Activated CD4-positive, alpha-beta T cell treated with anti-CD3 and anti-CD28 coated beads, Interleukin-2, amount 50 U/mL, for 16 hours (primary cell): Measurements from ENCODE around the gene CNOT4.

Source experiments
- DNase-seq: peaks from one replicate; pipeline ENCODE4 v3.0.0-alpha.2; 2020

Gene CNOT4, protein sequence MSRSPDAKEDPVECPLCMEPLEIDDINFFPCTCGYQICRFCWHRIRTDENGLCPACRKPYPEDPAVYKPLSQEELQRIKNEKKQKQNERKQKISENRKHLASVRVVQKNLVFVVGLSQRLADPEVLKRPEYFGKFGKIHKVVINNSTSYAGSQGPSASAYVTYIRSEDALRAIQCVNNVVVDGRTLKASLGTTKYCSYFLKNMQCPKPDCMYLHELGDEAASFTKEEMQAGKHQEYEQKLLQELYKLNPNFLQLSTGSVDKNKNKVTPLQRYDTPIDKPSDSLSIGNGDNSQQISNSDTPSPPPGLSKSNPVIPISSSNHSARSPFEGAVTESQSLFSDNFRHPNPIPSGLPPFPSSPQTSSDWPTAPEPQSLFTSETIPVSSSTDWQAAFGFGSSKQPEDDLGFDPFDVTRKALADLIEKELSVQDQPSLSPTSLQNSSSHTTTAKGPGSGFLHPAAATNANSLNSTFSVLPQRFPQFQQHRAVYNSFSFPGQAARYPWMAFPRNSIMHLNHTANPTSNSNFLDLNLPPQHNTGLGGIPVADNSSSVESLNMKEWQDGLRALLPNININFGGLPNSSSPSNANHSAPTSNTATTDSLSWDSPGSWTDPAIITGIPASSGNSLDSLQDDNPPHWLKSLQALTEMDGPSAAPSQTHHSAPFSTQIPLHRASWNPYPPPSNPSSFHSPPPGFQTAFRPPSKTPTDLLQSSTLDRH

DNA sequence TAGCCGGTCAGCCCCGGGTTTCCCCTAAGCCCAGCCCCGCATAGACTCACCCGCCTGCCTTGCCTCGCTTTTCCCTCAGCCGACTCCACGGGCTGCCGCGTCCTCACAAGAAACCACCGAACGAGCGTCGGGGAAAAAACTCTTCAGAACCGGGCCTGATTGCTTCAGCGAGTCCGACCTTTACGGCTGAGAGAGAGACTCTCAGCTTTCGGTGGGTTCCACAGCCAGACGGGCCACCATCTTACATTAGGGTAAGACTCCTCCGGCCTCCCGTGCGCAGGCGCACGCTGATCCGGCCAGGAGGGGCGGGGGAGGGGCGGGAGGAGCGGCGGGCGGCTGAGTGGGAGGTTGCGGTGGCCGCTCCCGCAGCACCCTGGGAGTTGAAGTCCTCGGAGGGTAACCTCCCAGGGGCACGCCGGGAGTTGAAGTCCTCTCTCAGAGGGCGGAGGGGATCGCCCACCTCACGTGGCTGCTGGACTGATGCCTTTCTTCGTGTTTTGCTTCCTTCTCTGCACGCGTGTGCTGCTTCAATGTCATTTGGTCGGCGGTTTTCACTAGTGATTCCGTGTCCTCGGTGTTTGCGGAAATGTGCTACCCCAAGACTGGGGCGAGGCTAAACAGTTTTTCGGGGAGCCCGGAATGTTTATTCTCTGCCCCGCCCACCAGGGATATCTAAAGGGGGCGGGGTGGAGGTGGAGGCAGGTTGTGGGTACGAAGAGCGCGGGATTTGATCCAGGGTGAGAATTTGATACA is at the start of gene CNOT4:
TSS of gene CNOT4 (minus strand) at position 264 of the 753 bp plus-strand sequence. CDS start 71,771 bp downstream, outside the sequence.
- peak; percentile 97 for DNase-seq

DNA sequence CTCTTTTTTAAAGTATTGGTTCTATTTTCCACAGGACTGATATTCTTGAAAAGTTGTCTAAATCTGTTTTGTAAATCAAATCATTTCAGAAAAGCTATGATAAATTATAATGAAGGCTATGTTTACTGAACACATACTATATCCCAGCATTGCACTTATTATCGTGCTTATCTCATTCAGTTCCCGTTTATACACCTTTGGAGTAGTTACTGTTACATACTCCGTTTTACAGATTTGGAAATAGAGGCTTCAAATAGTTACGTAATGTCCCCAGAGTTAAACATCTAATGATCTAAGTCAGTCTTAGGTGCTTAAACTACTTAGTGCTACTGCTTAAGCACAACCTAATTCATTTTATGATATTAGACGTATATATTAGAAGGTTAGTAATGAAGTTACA is 49.0 kb upstream of the CNOT4 start:
- DNase-seq: no peak

DNA sequence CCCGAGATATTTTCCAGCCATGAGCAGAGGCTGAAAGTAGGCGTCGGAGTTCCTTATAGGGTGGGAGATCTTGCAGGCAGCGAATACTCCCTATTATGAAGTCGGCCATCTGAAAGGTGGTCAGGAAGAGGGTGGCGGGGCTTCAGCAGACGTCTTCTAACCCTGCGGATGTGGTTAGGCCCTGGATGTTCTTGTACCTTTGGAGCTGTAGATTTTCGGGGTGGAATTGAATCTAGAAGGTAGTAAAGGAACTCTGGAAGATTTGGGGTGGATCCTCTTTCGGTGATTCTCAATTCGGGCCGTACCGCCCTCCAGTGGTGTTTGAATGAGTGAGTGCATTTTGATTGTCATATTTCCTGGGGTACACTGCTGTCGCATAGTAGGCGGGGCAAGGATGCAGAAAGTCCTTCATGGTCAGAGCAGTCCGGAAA is 48.5 kb upstream of the CNOT4 start:
- DNase-seq: peak; percentile 81

DNA sequence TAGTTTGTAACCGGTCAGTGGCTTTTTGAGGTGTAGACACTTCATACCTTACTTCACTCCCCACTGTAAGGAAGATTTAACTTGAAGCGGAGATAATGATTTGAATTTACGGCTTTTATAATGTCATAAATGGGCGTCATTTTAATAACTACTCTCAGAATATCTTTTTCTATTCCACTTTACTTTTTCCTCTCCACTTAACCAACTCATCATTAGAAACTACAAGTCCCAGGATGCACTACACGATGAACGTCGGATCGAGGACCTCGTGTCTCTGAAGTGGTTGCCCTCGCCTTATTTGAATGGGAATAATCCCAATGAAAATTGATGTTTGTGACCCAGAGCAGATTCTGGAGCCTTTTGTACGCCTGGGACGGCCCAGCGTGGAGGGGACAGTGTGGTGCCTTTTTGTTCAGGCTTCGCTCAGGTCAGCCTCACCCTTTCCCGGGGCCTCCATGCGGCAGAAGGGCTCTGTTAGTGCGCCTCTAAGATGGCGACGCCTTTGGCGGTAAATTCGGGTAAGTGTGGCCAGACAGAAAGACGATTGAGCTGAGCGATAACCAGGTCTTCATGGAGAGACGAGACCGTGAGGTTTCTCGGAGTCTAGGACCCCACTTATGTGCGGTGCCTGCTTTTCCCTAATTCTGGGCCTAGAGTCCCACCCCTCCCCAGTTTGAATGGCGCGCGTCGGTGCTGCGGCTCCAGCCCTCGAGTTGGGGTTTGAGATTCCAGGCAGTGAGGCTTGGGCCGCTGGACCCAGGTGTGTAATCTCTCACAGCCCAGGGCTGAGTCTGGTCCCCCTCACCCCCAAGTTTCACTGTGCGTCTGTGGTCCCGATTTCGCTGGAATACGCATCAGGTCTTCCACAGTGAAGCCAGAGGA is 47.8 kb upstream of the CNOT4 start, which contains the start of gene NUP205:
TSS of gene NUP205 (plus strand) at position 463 of the 882 bp plus-strand sequence. CDS start at position 491, 28 bp downstream.
- peak; percentile 76 for DNase-seq

DNA sequence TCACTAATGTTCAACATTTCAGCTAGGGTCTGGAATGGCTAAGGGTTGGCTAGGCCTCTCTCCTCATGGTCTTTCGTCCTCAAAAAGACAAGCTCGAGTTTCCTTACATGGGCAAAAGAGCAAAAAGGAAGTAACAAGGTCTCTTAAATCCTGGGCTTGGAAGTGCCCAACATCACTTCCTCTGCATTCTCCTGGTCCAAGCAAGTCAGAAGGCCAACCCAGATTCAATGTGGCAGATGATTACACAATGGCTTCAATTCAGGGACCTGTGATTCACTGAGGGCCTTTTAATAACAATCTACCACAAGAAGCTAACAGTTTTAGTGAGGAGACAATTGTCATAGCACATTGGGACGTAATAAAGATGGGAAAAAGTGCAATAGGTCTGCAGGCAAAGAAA is 43.4 kb upstream of the CNOT4 start:
- DNase-seq: no peak

DNA sequence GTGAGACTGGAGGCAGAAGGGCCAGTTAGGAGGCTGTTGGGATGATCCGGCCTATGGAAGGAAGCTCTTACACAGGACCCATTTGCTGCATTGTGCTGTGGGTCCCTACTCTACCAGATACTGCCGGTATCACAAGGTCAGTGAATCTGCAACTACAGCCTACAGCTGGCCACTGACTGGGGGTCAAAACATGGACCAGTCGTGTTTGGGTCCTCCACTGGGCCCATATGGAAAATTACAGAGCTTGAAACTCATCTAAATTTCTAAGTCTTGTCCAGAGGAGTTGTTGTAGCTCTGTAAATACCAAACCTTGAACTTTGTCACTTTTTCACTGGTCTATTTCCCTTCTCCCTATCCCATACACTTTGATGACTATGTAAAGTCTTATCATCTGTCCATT is 42.2 kb upstream of the CNOT4 start:
- DNase-seq: no peak

DNA sequence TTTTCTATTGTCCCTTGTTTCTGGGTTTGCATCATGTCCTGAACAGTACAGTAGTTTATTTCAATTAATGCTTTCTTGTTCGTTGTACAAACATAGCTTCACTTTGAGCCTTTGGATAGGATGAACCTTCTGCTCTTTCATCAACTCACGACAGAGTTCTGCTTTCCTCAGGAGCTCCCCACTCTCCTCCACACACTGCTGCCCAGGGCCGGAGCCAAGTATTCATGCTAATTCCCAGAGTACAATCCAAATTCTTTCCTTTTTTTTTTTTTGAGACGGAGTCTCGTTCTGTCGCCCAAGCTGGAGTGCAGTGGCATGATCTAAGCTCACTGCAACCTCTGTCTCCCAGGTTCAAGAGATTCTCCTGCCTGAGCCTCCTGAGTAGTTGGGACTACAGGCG is 40.3 kb upstream of the CNOT4 start:
- no peak for DNase-seq

DNA sequence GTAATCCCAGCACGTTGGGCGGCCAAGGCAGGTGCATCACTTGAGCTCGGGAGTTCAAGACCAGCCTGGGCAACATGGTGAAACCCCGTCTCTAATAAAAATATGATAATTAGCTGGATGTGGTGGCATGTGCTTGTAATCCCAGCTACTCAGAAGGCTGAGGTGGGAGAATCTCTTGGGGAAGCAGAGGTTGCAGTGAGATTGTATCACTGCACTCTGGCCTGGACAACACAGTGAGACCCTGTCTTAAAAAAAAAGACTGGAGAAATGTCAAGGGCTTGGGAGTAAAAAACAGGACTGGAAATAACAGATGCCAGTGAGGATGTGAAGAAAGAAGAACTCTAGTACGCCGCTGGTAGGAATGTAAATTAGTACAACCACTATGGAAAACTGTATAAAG is 31.1 kb upstream of the CNOT4 start:
- no peak for DNase-seq

DNA sequence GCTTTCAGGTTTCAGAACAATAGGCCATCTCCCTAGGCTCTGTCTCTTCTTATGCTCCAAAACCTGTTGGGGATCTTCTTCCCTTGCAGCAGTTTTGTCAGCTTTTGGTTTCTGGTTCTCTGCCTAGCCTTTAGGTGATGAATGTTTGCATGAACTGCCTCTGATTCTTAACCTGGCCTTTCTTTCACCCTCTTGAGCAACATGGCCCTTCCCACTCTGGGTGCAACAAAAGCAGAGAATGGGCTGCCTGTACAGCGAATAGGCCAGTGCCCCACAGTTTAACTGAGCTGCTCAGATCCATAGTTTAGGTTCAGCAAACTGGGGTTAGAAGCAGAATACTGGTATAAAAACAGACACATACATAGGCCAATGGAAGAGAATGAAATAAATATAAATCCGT is 29.7 kb upstream of the CNOT4 start:
- no peak for DNase-seq

DNA sequence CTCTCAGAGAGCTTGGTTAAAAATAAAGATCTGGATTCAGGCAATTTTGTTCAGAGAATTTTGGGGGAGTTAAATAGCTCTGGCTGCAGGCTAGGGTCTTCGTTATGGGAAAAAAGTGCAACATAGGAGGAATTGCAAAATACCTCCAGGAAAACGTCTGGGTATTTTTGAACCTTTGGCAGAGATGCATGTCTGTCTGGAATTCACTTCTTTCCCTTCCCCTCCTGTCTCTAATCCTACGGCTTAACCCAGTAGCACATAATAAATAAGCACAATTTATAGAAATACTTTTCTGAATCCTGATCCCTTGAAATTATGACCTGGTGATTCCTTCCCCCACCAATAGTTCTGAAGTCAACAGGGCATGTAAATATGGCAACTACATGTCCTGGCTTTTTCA is 28.5 kb upstream of the CNOT4 start:
- no peak for DNase-seq

DNA sequence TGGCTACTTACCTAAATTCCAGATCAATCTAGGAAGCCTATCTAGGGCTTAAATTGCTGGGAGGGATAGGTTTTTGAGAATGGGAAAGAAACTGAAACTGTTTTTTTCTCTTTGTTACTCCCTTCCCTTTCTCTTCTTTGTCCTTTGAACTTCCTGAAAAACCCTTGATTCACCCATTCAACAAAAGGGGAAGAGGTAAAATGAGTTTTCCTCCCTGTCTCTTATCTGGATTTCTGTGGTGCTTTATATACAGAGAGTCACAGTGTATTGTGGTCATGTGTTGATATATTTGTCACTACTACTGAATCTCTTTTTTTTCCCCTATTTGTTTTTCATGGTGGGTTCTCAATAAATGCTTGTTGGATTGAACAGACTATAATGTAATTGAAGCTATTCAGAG is 28.0 kb upstream of the CNOT4 start:
- no peak for DNase-seq

DNA sequence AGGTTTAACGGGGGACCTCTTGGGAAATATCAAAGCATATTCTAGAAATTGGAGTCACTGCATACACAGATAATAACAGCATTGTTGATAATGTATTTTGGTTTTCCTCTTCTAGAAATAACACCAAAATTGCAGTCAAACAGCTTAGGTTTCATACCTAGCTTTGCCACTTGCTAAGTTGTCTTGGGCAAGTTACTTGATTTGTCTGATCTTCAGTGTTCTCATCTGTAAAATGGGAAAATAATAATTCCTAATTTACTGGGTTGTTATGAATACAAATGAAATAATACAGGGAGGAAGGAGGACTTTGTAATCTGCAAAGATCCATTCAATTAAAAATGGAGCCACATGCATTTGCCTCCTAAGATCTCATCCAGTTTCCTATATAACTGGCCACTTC is 27.6 kb upstream of the CNOT4 start:
- DNase-seq: no peak

DNA sequence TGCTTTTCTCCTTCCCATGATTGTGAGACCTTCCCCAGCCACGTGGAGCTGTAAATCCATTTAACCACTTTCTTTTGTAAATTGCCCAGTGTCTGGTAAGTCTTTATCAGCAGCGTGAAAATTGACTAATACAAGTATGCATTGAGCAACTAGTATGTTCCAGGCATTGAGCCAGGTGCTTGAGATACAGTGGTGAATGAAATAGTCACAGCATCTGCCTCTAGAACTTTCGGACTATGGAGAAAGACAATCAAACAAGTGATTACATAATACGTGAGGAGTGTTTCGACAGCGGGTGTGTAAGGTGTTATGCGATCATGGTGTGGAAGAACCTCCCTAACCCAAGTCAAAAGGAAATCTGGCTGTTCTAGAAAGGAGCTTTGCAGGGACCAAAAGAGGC is 26.2 kb upstream of the CNOT4 start:
- DNase-seq: no peak

DNA sequence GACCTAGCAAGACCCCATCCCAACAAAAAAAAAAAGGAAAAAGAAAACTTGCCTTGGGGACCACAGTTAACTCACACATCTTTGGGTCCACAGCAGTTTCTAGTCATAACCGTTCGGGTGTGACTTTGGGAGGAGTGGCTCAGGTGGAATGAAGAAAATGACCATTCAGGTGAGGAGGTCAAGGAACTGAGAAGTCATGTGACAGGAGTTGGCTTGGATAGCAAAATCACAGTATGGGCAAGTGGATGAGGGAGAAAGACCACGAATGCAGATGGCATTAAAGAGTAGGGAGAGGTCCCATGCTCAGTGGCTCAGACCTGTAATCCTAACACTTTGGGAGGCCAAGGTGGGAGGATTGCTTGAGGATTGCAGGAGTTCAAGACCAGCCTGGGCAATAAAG is 17.1 kb upstream of the CNOT4 start:
- DNase-seq: no peak

DNA sequence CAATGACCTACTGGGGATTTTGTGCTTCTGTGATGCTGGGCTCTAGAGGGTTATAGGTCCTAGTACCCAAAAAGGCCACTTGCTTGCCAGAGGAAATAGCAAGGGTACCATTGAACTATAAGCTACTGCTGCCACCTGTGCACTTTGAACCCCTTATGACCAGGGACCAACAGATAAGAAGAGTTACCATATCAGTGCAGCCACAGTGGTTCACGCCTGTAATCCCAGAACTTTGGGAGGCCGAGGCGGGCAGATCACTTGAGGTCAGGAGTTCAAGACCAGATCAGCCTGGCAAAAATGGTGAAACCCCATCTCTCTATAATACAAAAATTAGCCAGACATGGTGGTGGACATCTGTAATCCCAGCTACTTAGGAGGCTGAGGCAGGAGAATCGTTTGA is 15.5 kb upstream of the CNOT4 start:
- no peak for DNase-seq

DNA sequence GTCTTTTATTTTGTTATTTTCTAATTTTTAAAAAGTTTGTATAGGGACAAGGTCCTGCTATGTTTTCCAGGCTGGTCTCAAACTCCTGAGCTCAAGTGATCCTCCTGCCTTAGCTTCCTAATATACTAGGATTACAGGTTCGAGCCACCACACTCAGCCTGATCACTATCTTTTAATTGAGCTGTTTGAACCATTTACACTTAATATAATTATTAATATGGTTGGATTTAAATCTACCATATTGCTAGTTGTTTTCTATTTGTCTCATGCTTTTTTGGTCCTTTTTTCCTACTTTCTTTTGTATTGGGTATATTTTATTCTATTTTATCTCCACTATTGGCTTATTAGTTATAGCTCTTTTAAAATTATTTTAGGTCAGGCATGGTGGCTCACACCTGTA is 13.2 kb upstream of the CNOT4 start:
- DNase-seq: no peak

DNA sequence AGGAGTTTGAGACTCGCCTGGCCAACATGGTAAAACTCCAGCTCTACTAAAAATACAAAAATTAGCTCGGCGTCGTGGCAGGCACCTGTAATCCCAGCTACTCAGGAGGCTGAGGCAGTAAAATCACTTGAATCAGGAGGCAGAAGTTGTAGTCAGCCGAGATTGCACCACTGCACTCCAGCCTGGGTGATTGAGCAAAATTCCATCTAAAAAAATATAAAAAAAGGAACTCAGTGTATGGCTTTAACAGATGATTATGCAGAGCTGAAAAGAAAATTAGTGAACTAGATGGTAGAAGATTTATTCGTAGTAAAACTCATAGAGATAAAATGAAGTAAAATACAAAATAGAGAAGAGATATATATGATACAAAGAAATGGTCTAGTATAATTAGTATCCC is 12.6 kb upstream of the CNOT4 start:
- no peak for DNase-seq

DNA sequence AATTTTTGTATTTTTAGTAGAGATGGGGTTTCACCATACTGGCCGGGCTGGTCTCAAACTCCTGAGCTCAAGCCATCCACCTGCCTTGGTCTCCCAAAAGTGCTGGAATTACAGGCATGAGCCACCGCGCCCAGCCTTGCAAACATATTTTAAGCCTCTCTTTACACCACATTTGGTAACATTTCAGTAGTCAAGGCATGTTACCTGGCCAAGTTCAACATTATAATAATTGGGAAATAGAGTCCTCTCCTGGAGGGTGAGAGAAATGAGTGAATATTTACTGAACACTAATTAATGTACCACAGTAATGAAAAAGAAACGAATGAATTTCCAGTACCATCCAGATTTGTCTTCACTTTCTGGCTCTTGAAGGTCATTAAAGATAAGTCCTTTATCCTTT is 10.0 kb upstream of the CNOT4 start:
- no peak for DNase-seq

DNA sequence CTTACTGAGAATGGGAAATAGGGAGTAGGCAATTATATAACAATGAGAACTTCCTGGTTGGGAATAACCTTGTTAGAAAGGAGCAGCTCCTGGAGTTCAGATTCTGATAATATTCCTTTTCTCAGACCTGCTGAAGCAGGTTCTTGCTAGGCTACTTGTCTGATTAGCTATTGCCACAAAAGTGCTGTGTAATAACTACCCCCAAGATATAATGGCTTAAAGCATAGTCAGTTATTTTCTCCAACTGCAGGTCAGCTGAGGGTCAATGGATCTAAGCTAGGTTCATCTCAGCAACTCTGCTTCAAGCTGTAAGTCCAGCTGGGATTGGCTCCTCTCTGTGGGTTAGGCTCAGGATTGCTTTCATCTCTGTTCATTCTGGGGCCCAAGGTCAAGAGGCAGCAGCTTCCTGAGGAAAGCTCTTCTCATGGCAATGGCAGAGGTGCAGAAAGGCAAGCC is 9.4 kb upstream of the CNOT4 start:
- no peak for DNase-seq

DNA sequence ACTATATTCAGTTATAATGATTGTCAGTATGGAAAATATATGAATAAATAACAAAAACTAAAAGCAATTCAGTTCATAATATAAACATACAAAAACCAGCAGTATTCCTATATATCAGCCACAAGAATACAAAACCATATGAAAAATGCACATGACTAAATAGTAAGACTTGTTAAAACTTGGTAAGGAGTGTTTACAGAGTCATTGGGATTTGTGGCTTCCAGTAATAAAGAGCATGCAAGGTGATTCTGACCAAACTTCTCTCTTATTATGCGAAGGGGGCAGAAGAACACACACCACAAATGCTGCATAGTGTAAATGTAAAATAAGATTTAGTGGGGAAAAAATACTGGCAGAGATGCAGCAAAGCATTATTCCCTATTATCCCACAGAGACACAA is 8.8 kb upstream of the CNOT4 start:
- DNase-seq: no peak

DNA sequence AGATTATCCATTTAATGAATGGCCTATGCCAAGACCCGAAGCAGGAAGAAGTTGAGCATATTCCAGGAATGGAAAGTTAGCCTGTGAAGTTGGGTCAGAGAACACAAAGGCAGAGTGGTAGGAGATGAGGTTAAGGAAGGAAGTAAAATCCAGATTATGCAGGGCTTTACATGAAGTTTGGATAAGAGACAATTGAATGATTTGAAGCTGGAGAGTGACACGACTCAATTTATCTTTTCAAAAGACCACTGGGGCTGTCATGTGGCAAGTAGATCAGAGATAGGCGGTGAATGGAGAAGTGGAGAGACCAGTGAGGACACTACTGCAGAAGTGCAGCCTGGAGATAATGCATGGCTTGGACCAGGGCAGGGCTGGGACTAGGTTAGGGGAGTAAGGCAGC is 7.2 kb upstream of the CNOT4 start:
- no peak for DNase-seq

DNA sequence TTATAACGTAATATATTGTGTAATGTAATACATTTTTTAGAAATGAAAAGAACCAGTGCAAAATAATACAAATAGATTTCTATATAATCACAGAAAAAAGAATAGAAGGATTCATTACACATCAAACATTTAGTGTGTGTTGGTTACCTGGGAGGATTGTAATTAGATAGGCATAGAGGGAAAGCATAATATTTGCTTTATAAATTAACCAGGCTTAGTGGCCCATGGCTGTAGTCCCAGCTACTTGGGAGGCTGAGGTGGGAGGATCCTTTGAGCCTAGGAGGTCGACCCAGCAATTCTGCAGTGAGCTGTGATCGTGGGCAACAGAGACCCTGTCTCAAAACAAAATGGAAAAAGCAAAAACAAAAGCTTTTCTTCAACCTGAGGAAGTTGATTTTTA is 5.0 kb upstream of the CNOT4 start:
- no peak for DNase-seq
